CD4-positive, alpha-beta T cell (primary cell): Measurements from ENCODE around the gene ZNF536. TPM values are rescaled to one million over a fixed set of nuclear protein-coding genes. Genes with fewer than 3 reads are reported as not detected.
"Not testable (repeated sequence)": the region's sequence is repeated elsewhere in the genome, so short reads cannot be mapped to it uniquely, and the experiment has no call there.

ENCODE experiments used
- ATAC-seq: fragments of 200-7000 bp; cut with Tn5 transposase; one replicate; pipeline ENCODE4 v1.10.0; 2022; ENCODE audit warnings: mild to moderate bottlenecking; ENCODE audit not compliant: poor library complexity
- CTCF ChIA-PET: fragments of 350-600 bp; sonication (Branson Sonifier 250); formaldehyde crosslinking; loops from one replicate; lab custom pipeline; 2021; ENCODE audit warnings: antibody characterized with exemption, inconsistent platforms; lab: Charles Lee
- POLR2A ChIA-PET: fragments of 350-600 bp; sonication (Branson Sonifier 250); formaldehyde crosslinking; loops from one replicate; lab custom pipeline; 2021; ENCODE audit warnings: antibody characterized with exemption, inconsistent platforms; lab: Charles Lee
- DNase-seq, 14 experiments: peaks; one replicate each; pipeline ENCODE4 v3.0.0-alpha.2; 2013 to 2020; ENCODE audit warnings: mixed read lengths in 2 of 14
- H3K27ac ChIP-seq, 2 donors: one replicate each; pipeline versions ENCODE4 v1.5.1 to v1.7.0; 2013; ENCODE audit warnings: low read length in 2 of 2, low read depth in 1 of 2, mild to moderate bottlenecking in 1 of 2
- H3K27me3 ChIP-seq, 2 experiments: 1 replicate in 1 of 2; 2 replicates in 1 of 2; pipeline versions ENCODE4 v1.6.1 to v1.7.0; 2013; ENCODE audit warnings: low read length in 2 of 2, control low read depth in 1 of 2, mild to moderate bottlenecking in 1 of 2, moderate library complexity in 1 of 2; ENCODE audit not compliant: insufficient read depth in 2 of 2, control insufficient read depth in 1 of 2
- H3K36me3 ChIP-seq: one replicate; pipeline ENCODE4 v1.6.1; 2013; ENCODE audit warnings: low read length, control low read depth; ENCODE audit not compliant: insufficient read depth
- H3K4me1 ChIP-seq: one replicate; pipeline ENCODE4 v1.6.1; 2013; ENCODE audit warnings: low read length, control low read depth; ENCODE audit not compliant: insufficient read depth
- H3K4me3 ChIP-seq: one replicate; pipeline ENCODE4 v1.5.1; 2013; ENCODE audit warnings: mild to moderate bottlenecking, low read length, moderate library complexity
- H3K9me3 ChIP-seq, 2 experiments: 1 replicate in 1 of 2; 2 replicates in 1 of 2; pipeline versions ENCODE4 v1.6.1 to v1.7.0; 2013; ENCODE audit warnings: low read length in 2 of 2, mild to moderate bottlenecking in 2 of 2, control low read depth in 1 of 2, moderate library complexity in 1 of 2; ENCODE audit not compliant: control insufficient read depth in 1 of 2, insufficient read depth in 1 of 2
- H3K27ac Mint-ChIP-seq: one replicate; pipeline ENCODE4 v1.8.0; 2020; ENCODE audit warnings: mixed read lengths
- H3K27me3 Mint-ChIP-seq: one replicate; pipeline ENCODE4 v1.8.0; 2021; ENCODE audit warnings: mixed read lengths
- H3K36me3 Mint-ChIP-seq: one replicate; pipeline ENCODE4 v1.8.0; 2021; ENCODE audit warnings: low read depth, mixed read lengths
- H3K4me1 Mint-ChIP-seq: one replicate; pipeline ENCODE4 v1.8.0; 2021; ENCODE audit warnings: low read depth, mixed read lengths
- H3K4me3 Mint-ChIP-seq: one replicate; pipeline ENCODE4 v1.8.0; 2020; ENCODE audit warnings: mild to moderate bottlenecking, mixed read lengths
- H3K9me3 Mint-ChIP-seq: one replicate; pipeline ENCODE4 v1.8.0; 2020; ENCODE audit warnings: mixed read lengths
- intact Hi-C, 2 experiments: fragments of 100-400 bp; cut with DNase I in 1 of 2; cut with micrococcal nuclease in 1 of 2; formaldehyde crosslinking; loops; one replicate each; pipeline versions ENCODE4 v1.15.1 to v1.9.0; 2023 to 2025; cut with DNase I, micrococcal nuclease
- total RNA-seq, 174 experiments: library from RNA in 2 of 174; stranded (reverse) in 2 of 174; gene quantifications; one replicate each; pipeline ENCODE4 v1.2.3 and lab custom pipeline; 2021 to 2026
- TF ChIP-seq, protein P1 (sequence below): fragments of 200-600 bp; IDR thresholded peaks from one replicate; pipeline ENCODE4 v1.8.0; 2022; ENCODE audit warnings: antibody characterized with exemption, mild to moderate bottlenecking

Gene ZNF536
- total RNA-seq, 2 experiments from 2014 or later: not detected

DNA sequence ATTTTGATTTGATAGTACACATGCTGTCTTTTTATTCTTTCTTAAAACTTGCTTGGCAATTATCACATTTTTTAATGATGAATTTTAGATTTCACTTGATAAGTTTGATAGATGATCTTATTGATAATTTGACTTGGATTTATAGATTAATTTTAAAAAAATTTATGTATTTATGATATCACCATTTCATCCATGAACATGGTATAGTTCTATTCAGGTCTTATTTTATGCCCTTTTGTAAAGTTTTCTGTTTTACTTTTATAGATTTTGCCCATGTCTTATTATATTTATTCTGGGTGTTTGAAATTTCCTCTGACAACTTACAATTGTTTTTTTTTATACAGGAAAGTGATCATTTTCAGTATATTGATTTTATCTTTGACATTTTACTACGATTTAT is 39.5 kb downstream of the ZNF536 start:
- TF ChIP-seq, protein P1, sequence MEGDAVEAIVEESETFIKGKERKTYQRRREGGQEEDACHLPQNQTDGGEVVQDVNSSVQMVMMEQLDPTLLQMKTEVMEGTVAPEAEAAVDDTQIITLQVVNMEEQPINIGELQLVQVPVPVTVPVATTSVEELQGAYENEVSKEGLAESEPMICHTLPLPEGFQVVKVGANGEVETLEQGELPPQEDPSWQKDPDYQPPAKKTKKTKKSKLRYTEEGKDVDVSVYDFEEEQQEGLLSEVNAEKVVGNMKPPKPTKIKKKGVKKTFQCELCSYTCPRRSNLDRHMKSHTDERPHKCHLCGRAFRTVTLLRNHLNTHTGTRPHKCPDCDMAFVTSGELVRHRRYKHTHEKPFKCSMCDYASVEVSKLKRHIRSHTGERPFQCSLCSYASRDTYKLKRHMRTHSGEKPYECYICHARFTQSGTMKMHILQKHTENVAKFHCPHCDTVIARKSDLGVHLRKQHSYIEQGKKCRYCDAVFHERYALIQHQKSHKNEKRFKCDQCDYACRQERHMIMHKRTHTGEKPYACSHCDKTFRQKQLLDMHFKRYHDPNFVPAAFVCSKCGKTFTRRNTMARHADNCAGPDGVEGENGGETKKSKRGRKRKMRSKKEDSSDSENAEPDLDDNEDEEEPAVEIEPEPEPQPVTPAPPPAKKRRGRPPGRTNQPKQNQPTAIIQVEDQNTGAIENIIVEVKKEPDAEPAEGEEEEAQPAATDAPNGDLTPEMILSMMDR: no peak
- no peaks in the 10 kb centered on the region for H3K36me3 Mint-ChIP-seq
- no peak overlapping the region for H3K4me3 Mint-ChIP-seq
- no peaks in the 10 kb centered on the region for H3K9me3 Mint-ChIP-seq
- H3K27ac Mint-ChIP-seq: no peak overlapping the region
- H3K4me3 ChIP-seq: no peak overlapping the region
- ChIA-PET POLR2A (no interaction called here), CTCF (no interaction called here)
- H3K9me3 ChIP-seq: no peaks in the 10 kb centered on the region
- no peaks in the 10 kb centered on the region for H3K36me3 ChIP-seq
- H3K27ac ChIP-seq: no peak overlapping the region
- intact Hi-C loops: no loop called here
- ATAC-seq (no peak), DNase-seq (no peak)
- H3K4me1 Mint-ChIP-seq: no peaks in the 10 kb centered on the region
- H3K27me3 ChIP-seq: peaks cover 0 to 5% of the 10 kb centered on the region in 2 experiments
- no peaks in the 10 kb centered on the region for H3K4me1 ChIP-seq
- peaks cover 13% of the 10 kb centered on the region for H3K27me3 Mint-ChIP-seq

DNA sequence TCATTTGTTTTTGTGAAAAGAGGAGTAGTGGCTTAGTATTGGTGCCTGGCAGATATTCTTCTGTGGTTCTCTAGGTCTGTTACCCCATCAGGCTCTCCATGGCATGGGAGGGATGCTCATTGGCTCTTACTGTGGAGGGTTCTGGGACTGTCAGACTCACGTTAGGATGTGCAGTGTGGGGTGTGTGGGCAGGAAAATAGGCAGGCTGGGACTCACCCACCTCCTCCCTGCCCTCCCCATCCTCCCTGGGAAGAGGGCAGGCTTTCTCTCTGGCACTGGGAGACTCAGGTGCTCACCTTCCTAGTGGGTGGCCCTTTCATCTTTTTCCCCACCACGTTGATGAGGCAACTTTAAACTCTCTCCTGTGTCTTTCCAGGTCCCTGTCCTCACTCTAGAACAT is 44.2 kb downstream of the ZNF536 start:
- H3K4me1 Mint-ChIP-seq: no peaks in the 10 kb centered on the region
- TF ChIP-seq, protein P1: no peak
- intact Hi-C loops: no loop called here
- Histone ChIP-seq H3K9me3 (no peaks in the 10 kb centered on the region), H3K4me3 (no peak overlapping the region), H3K27ac (no peak overlapping the region), H3K27me3 (peaks cover 0 to 5% of the 10 kb centered on the region in 2 experiments), H3K4me1 (no peaks in the 10 kb centered on the region), H3K36me3 (no peaks in the 10 kb centered on the region)
- no peak for ATAC-seq
- no peak overlapping the region for H3K4me3 Mint-ChIP-seq
- CTCF ChIA-PET: no interaction called here
- H3K9me3 Mint-ChIP-seq: no peaks in the 10 kb centered on the region
- no peaks in the 10 kb centered on the region for H3K36me3 Mint-ChIP-seq
- POLR2A ChIA-PET: no interaction called here
- no peak for DNase-seq
- peaks cover 33% of the 10 kb centered on the region for H3K27me3 Mint-ChIP-seq
- H3K27ac Mint-ChIP-seq: no peak overlapping the region

DNA sequence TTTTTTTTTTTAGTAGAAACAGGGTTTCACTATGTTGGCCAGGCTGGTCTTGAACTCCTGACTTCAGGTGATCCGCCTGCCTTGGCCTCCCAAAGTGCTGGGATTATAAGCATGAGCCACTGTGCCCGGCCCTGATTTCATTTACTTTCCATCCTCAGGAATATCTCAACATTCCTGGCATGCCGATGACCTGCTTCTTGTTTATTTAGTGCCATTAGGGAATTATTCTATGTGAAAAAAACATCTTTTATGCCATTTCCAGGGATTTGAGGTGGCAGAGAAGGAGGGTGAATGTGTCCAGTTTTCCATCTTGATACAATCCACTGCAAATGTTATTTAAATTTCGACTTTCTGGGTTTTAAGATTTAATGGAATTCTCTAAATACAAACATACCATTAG is 45.0 kb downstream of the ZNF536 start:
- CTCF ChIA-PET, POLR2A ChIA-PET, H3K4me3 Mint-ChIP-seq, H3K9me3 ChIP-seq, H3K4me1 Mint-ChIP-seq, ATAC-seq, DNase-seq, H3K27ac Mint-ChIP-seq, H3K36me3 ChIP-seq, H3K36me3 Mint-ChIP-seq, intact Hi-C loops, H3K4me1 ChIP-seq, H3K9me3 Mint-ChIP-seq, H3K4me3 ChIP-seq, H3K27me3 ChIP-seq, H3K27ac ChIP-seq: not testable (repeated sequence)
- H3K27me3 Mint-ChIP-seq: peaks cover 33% of the 10 kb centered on the region

DNA sequence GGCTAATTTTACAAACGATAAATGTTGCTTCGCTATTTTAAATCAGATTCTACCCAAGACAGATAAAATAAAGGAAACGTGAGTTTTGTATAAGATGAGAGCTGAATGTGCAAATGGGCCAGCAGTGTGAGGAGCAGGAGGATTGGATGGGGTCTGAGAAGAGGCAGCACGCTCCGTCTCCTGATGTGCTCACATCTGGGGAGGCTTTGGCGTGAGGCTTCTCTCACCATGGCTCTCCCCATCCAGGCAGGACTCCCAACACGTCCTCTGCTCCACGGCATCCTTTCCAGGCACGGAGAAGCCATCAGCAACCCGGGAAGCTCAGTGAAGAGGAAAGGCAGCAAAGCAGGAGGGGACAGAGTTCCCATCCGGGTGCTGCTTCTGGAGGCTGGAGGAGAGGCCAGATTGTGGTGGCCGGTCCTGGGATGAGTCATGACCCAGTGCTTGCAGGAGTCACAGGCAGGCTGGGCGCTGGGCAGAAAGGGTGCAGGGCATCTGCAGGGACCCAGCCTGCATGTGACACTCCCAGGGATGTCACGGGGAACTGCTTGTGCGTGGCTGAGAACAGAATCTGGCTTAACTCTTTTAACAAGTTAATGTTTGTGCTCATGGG is 47.5 kb downstream of the ZNF536 start:
- CTCF ChIA-PET: no interaction called here
- H3K4me1 Mint-ChIP-seq: no peaks in the 10 kb centered on the region

More for the DNA sequence above, 47.5 kb downstream of the ZNF536 start:
- H3K27me3 Mint-ChIP-seq: peaks cover 33% of the 10 kb centered on the region
- no peak overlapping the region for H3K4me3 Mint-ChIP-seq
- Histone ChIP-seq H3K27me3 (peaks cover 0 to 5% of the 10 kb centered on the region in 2 experiments), H3K4me1 (no peaks in the 10 kb centered on the region), H3K9me3 (no peaks in the 10 kb centered on the region), H3K36me3 (no peaks in the 10 kb centered on the region), H3K27ac (no peak overlapping the region), H3K4me3 (no peak overlapping the region)
- TF ChIP-seq, protein P1: no peak
- no peak overlapping the region for H3K27ac Mint-ChIP-seq
- ATAC-seq (no peak), DNase-seq (no peak)
- POLR2A ChIA-PET: no interaction called here
- no peaks in the 10 kb centered on the region for H3K36me3 Mint-ChIP-seq
- intact Hi-C loops: no loop called here
- H3K9me3 Mint-ChIP-seq: no peaks in the 10 kb centered on the region
